ENCODE results near the gene TRAP1. TPM values are rescaled to one million over a fixed set of nuclear protein-coding genes. Genes with fewer than 3 reads are reported as not detected.
"Not testable (repeated sequence)": the region's sequence is repeated elsewhere in the genome, so short reads cannot be mapped to it uniquely, and the experiment has no call there.

Gene TRAP1
- total RNA-seq, 2 donors from 2014 or later: 105 to 257 TPM

GRCh38 chr16:3670711-3671110, 46.6 kb downstream of the TRAP1 start:
- H3K4me3 Mint-ChIP-seq: no peak overlapping the region
- H3K27ac Mint-ChIP-seq: no peak overlapping the region
- ATAC-seq: no peak
- no peaks in the 10 kb centered on the region for H3K36me3 Mint-ChIP-seq
- no peaks in the 10 kb centered on the region for H3K9me3 Mint-ChIP-seq
- no peaks in the 10 kb centered on the region for H3K27me3 Mint-ChIP-seq
- H3K4me1 Mint-ChIP-seq (ENCODE audit: low read depth in 2 of 2): peaks cover 11 to 16% of the 10 kb centered on the region in 2 donors
- no peak for DNase-seq (ENCODE audit: low spot score)

GRCh38 chr16:3669082-3669481, 48.2 kb downstream of the TRAP1 start:
- Mint-ChIP-seq H3K4me3 (no peak overlapping the region), H3K4me1 (ENCODE audit: low read depth in 2 of 2) (peaks cover 17 to 20% of the 10 kb centered on the region in 2 donors), H3K27me3 (no peaks in the 10 kb centered on the region), H3K9me3 (no peaks in the 10 kb centered on the region), H3K36me3 (no peaks in the 10 kb centered on the region), H3K27ac (no peak overlapping the region)
- DNase-seq (ENCODE audit: low spot score) (no peak), ATAC-seq (no peak)

- Mint-ChIP-seq H3K9me3 (no peaks in the 10 kb centered on the region), H3K36me3 (no peaks in the 10 kb centered on the region)
- ATAC-seq: no peak
These were observed 48.7 kb downstream of the TRAP1 start for GRCh38 chr16:3668626-3669025.

GRCh38 chr16:3665508-3665907, 51.8 kb downstream of the TRAP1 start:
- Mint-ChIP-seq H3K27me3 (no peaks in the 10 kb centered on the region), H3K27ac (no peak overlapping the region), H3K4me1 (ENCODE audit: low read depth in 2 of 2) (peaks cover 14 to 17% of the 10 kb centered on the region in 2 donors), H3K4me3 (no peak overlapping the region), H3K36me3 (peaks cover 6% of the 10 kb centered on the region), H3K9me3 (no peaks in the 10 kb centered on the region)
- ATAC-seq (peak in 1 of 2 donors; percentile 45), DNase-seq (ENCODE audit: low spot score) (no peak)

More at GRCh38 chr16:3668626-3669025, 48.7 kb downstream of the TRAP1 start:
- Mint-ChIP-seq H3K4me1 (ENCODE audit: low read depth in 2 of 2) (peaks cover 17 to 20% of the 10 kb centered on the region in 2 donors), H3K27ac (no peak overlapping the region), H3K27me3 (no peaks in the 10 kb centered on the region), H3K4me3 (no peak overlapping the region)
- DNase-seq (ENCODE audit: low spot score): no peak

GRCh38 chr16:3664187-3664896, 53.0 kb downstream of the TRAP1 start:
- DNase-seq (ENCODE audit: low spot score) (no peak), ATAC-seq (no peak)
- no peak overlapping the region for H3K4me3 Mint-ChIP-seq
- no peak overlapping the region for H3K27ac Mint-ChIP-seq
- peaks cover 12% of the 10 kb centered on the region in 2 donors for H3K4me1 Mint-ChIP-seq (ENCODE audit: low read depth in 2 of 2)
- peaks cover 7% of the 10 kb centered on the region for H3K36me3 Mint-ChIP-seq
- no peaks in the 10 kb centered on the region for H3K27me3 Mint-ChIP-seq
- no peaks in the 10 kb centered on the region for H3K9me3 Mint-ChIP-seq

- Mint-ChIP-seq H3K27ac (no peak overlapping the region), H3K27me3 (no peaks in the 10 kb centered on the region), H3K4me1 (ENCODE audit: low read depth in 2 of 2) (peaks cover 4 to 18% of the 10 kb centered on the region in 2 donors), H3K4me3 (no peak overlapping the region), H3K36me3 (peaks cover 14% of the 10 kb centered on the region), H3K9me3 (no peaks in the 10 kb centered on the region)
- DNase-seq (ENCODE audit: low spot score): no peak
- no peak for ATAC-seq
These were observed 54.7 kb downstream of the TRAP1 start for GRCh38 chr16:3662601-3663000.

GRCh38 chr16:3661922-3662321, 55.4 kb downstream of the TRAP1 start:
- H3K27ac Mint-ChIP-seq: no peak overlapping the region
- H3K4me1 Mint-ChIP-seq (ENCODE audit: low read depth in 2 of 2): peaks cover 4 to 18% of the 10 kb centered on the region in 2 donors
- no peaks in the 10 kb centered on the region for H3K9me3 Mint-ChIP-seq
- H3K4me3 Mint-ChIP-seq: no peak overlapping the region
- peaks cover 14% of the 10 kb centered on the region for H3K36me3 Mint-ChIP-seq
- H3K27me3 Mint-ChIP-seq: no peaks in the 10 kb centered on the region
- no peak for DNase-seq (ENCODE audit: low spot score)
- ATAC-seq: no peak

- H3K4me1 Mint-ChIP-seq (ENCODE audit: low read depth in 2 of 2): peaks cover 4 to 18% of the 10 kb centered on the region in 2 donors
- no peak for DNase-seq (ENCODE audit: low spot score)
- H3K36me3 Mint-ChIP-seq: peaks cover 14% of the 10 kb centered on the region
These were observed 56.0 kb downstream of the TRAP1 start for GRCh38 chr16:3661311-3661710.

GRCh38 chr16:3659251-3659650, 58.1 kb downstream of the TRAP1 start:
- Mint-ChIP-seq H3K27ac (peak overlapping the region in 1 of 2 donors; percentile 8), H3K4me3 (no peak overlapping the region), H3K27me3 (no peaks in the 10 kb centered on the region), H3K4me1 (ENCODE audit: low read depth in 2 of 2) (peaks cover 0 to 6% of the 10 kb centered on the region in 2 donors), H3K9me3 (no peaks in the 10 kb centered on the region), H3K36me3 (peaks cover 14% of the 10 kb centered on the region)
- DNase-seq (ENCODE audit: low spot score) (no peak), ATAC-seq (no peak)

More at GRCh38 chr16:3661311-3661710, 56.0 kb downstream of the TRAP1 start:
- H3K9me3 Mint-ChIP-seq: no peaks in the 10 kb centered on the region
- H3K27me3 Mint-ChIP-seq: no peaks in the 10 kb centered on the region
- H3K27ac Mint-ChIP-seq: no peak overlapping the region
- ATAC-seq: no peak
- H3K4me3 Mint-ChIP-seq: no peak overlapping the region

- Mint-ChIP-seq H3K4me3 (no peak overlapping the region), H3K27me3 (no peaks in the 10 kb centered on the region), H3K27ac (no peak overlapping the region), H3K36me3 (peaks cover 14% of the 10 kb centered on the region), H3K4me1 (ENCODE audit: low read depth in 2 of 2) (peaks cover 0 to 6% of the 10 kb centered on the region in 2 donors), H3K9me3 (no peaks in the 10 kb centered on the region)
- ATAC-seq: no peak
- DNase-seq (ENCODE audit: low spot score): peak; percentile 52
These were observed 60.5 kb downstream of the TRAP1 start for GRCh38 chr16:3656491-3657468.

- H3K4me1 Mint-ChIP-seq (ENCODE audit: low read depth in 2 of 2); H3K27me3 Mint-ChIP-seq; ATAC-seq; DNase-seq (ENCODE audit: low spot score); H3K4me3 Mint-ChIP-seq; H3K27ac Mint-ChIP-seq; H3K9me3 Mint-ChIP-seq: not testable (repeated sequence)
- H3K36me3 Mint-ChIP-seq: peaks cover 12% of the 10 kb centered on the region
These were observed 61.2 kb downstream of the TRAP1 start for GRCh38 chr16:3656160-3656490.

- ATAC-seq: peak in 1 of 2 donors; percentile 3
- H3K36me3 Mint-ChIP-seq: peaks cover 8% of the 10 kb centered on the region
- H3K9me3 Mint-ChIP-seq: no peaks in the 10 kb centered on the region
- H3K4me3 Mint-ChIP-seq: no peak overlapping the region
- H3K27ac Mint-ChIP-seq: no peak overlapping the region
- no peaks in the 10 kb centered on the region for H3K27me3 Mint-ChIP-seq
- DNase-seq (ENCODE audit: low spot score): peak; percentile 55
- peaks cover 0 to 6% of the 10 kb centered on the region in 2 donors for H3K4me1 Mint-ChIP-seq (ENCODE audit: low read depth in 2 of 2)
These were observed 61.7 kb downstream of the TRAP1 start for GRCh38 chr16:3655396-3656159.

GRCh38 chr16:3655030-3655395, 62.3 kb downstream of the TRAP1 start:
- Mint-ChIP-seq H3K4me1 (ENCODE audit: low read depth in 2 of 2) (peaks cover 0 to 6% of the 10 kb centered on the region in 2 donors), H3K36me3 (peaks cover 8% of the 10 kb centered on the region), H3K4me3 (no peak overlapping the region), H3K27me3 (no peaks in the 10 kb centered on the region), H3K27ac (no peak overlapping the region), H3K9me3 (no peaks in the 10 kb centered on the region)
- ATAC-seq (no peak), DNase-seq (ENCODE audit: low spot score) (peak; percentile 32)

Data from natural killer cell treated with Interleukin-12 subunit alpha and Interleukin-12 subunit beta and Interleukin-15 and Interleukin-18, amount 100 ng/mL, for 72 hours (primary cell).